ENCODE results near the gene LDB3.

LDB3 gene

DNA sequence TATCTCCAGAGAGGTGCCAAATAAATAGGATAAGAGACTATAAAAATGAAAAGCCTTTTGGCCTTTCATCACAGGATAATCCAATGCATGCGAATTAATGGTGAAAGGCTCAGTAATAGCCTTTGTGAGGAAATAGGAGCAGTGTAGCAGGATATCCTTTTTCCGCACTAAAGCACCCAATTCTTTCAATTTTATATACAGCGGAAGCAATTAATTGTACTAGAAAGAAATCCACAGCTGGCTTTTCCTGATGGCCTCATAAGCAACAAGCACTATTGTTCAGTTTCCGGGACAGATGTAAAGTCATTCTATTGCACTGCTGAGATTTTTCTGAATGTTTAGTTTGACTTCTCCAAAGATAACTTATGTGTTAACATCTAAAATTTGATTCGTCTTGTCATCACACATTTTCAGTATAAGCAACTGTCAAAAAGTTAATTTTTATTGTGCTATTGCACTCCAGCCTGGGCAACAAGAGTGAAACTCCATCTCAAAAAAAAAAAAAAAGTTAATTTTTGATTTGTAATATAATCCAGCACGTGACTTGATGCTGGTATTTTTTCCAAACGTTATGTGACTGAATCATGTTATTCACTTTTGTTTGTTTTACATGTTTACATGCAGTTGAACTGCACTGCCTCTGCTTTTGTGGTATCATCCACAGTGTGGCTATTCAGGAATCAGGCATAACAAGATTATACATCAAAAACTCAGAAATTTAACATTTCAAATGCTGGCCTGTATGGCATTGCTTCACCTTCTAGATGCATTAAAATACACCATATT lies 79.7 kb downstream of the LDB3 start:
- no peak overlapping the region for H3K27ac Mint-ChIP-seq
- peaks cover 25% of the 10 kb centered on the region for H3K27me3 Mint-ChIP-seq
- intact Hi-C loops (cut with micrococcal nuclease): no loop called here
- H3K4me3 Mint-ChIP-seq: no peak overlapping the region
- no peaks in the 10 kb centered on the region for H3K9me3 Mint-ChIP-seq
- peaks cover 7% of the 10 kb centered on the region for H3K4me1 Mint-ChIP-seq (ENCODE audit: low read depth)
- H3K36me3 Mint-ChIP-seq (ENCODE audit: low read depth): no peaks in the 10 kb centered on the region

DNA sequence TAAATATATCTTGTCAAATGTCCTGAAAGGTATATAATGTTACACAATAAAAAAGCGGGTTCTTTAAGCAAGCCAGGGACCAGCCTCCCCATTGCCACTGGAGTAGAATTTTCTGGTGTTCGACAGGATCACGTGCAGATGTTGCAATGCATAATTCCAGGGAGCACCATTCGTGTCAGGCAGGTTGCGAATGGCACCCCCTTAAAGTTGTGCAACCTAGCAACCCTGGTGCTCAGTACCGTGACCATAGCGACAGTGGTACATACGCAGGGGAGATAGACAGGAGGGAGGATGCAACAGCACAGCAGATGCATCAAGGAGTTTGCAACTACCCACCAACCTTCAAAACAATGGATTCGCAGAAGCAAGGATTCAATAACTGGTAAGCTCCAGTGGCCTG lies 81.5 kb downstream of the LDB3 start:
- no peaks in the 10 kb centered on the region for H3K4me1 Mint-ChIP-seq (ENCODE audit: low read depth)
- H3K27me3 Mint-ChIP-seq: peaks cover 39% of the 10 kb centered on the region
- H3K27ac Mint-ChIP-seq: no peak overlapping the region
- intact Hi-C loops (cut with micrococcal nuclease): no loop called here
- H3K9me3 Mint-ChIP-seq: no peaks in the 10 kb centered on the region
- H3K36me3 Mint-ChIP-seq (ENCODE audit: low read depth): no peaks in the 10 kb centered on the region
- H3K4me3 Mint-ChIP-seq: no peak overlapping the region

DNA sequence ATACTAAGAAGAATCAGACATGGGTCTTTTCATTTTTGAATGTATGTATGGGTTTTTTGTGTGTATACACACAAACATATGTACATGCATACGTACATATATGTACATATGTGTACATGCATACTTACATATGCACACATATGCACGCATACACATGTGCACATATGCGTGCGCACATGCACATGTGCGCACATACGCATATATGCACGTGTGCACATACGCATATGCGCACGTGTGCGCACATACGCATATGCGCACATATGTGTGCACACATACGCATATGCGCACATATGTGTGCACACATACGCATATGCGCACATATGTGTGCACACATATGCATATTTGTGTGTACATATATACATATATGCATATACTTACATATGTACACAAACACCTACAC lies 83.2 kb downstream of the LDB3 start:
- Mint-ChIP-seq H3K36me3 (ENCODE audit: low read depth) (no peaks in the 10 kb centered on the region), H3K27ac (no peak overlapping the region), H3K4me1 (ENCODE audit: low read depth) (peaks cover 6% of the 10 kb centered on the region), H3K9me3 (no peaks in the 10 kb centered on the region), H3K4me3 (no peak overlapping the region), H3K27me3 (peaks cover 50% of the 10 kb centered on the region)
- intact Hi-C loops (cut with micrococcal nuclease): no loop called here

DNA sequence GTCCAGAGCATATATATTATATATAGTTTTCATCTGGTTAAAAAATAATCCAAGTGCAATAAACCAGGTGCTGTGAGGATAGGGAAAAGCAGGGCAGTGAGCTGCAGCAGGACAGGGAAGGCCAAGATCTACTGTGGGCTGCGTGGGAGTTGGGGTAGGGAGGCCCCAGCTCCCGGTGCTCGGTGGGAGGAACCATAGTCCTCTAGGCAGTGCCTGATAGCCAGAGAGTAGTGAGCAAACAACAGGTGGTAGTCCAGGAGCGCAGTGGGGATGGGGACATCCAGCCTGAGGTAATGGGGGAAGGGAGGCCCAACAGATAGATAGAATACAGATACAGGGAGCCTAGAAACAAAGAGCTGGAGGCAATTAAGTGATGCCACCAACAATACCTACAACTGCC lies 84.0 kb downstream of the LDB3 start:
- Mint-ChIP-seq H3K4me3 (no peak overlapping the region), H3K36me3 (ENCODE audit: low read depth) (no peaks in the 10 kb centered on the region), H3K27ac (no peak overlapping the region), H3K9me3 (no peaks in the 10 kb centered on the region), H3K4me1 (ENCODE audit: low read depth) (peaks cover 6% of the 10 kb centered on the region), H3K27me3 (peaks cover 48% of the 10 kb centered on the region)
- intact Hi-C loops (cut with micrococcal nuclease): no loop called here

DNA sequence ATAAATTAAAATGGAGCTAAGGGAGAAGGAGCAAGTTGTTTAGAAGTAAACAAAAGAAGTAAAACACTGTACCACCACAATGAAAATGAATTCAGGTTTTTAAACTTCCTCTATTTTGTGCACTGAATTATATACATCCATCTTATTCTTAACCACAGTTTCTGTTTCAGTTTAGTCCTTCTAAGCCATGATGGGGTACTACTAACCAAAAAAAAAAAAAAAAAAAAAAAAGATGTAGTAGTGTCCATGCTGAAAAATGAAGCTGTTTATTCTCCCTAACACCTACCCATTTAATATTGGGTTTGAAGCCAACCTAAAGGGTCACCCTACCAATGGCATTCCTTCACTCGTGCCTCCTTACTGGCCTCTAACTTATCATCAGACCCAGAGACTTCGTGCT lies 84.7 kb downstream of the LDB3 start:
- Mint-ChIP-seq H3K36me3 (ENCODE audit: low read depth) (no peaks in the 10 kb centered on the region), H3K9me3 (no peaks in the 10 kb centered on the region), H3K27me3 (peaks cover 53% of the 10 kb centered on the region), H3K4me3 (no peak overlapping the region), H3K27ac (no peak overlapping the region), H3K4me1 (ENCODE audit: low read depth) (peaks cover 6% of the 10 kb centered on the region)
- intact Hi-C loops (cut with micrococcal nuclease): no loop called here

DNA sequence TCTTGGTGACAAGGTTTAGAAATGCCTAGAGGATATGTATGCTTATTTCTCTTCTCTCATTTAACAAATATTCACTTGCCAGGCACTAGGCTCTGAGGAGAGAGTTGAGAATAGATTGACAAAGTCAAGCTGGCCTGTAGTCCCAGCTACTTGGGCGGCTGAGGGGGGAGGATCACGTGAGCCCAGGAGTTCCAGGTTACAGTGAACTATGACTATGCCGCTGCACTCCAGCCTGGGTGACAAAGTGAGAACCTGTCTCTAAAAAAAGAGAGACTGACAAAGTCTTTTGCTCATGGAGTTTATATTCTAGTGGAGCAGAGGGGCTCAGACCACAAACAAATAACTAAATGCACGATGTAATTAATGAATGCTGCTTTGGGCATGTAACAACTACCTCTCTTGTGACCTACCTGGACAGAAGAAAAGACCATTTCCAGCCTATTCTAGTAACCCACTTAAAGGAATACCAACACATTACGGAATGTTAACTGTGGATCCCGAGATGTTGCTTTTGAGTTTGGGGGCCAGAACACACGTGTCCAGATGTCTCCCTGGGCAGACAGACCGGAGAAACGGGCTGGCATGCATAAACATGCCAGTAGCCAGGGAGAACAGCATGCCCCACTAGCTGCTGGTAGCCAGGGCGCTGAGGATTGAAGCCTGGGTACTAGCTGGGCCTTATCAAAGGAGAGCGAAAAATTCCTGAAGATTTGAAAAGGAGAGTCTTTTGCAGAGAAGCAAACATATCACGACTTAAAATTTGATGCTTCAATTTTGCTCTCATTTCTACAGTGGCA lies 85.5 kb downstream of the LDB3 start:
- H3K4me3 Mint-ChIP-seq: no peak overlapping the region
- H3K36me3 Mint-ChIP-seq (ENCODE audit: low read depth): no peaks in the 10 kb centered on the region
- peaks cover 60% of the 10 kb centered on the region for H3K27me3 Mint-ChIP-seq
- H3K27ac Mint-ChIP-seq: no peak overlapping the region
- H3K9me3 Mint-ChIP-seq: no peaks in the 10 kb centered on the region
- H3K4me1 Mint-ChIP-seq (ENCODE audit: low read depth): peaks cover 14% of the 10 kb centered on the region
- intact Hi-C loops (cut with micrococcal nuclease): no loop called here

DNA sequence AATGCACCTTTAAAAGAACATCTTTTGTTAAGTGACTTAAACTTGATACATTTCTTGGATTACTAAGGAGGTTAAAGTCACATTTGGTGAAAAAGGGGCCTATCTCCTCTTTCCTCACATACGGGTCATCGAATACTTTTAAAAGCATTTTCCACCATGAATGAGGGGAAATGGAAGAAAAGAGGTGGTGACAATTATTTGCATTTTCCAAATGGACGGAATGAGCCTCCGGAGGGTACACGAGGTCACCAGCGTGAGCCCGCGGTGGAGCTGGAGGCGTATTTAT lies 87.1 kb downstream of the LDB3 start:
- no peaks in the 10 kb centered on the region for H3K9me3 Mint-ChIP-seq
- peaks cover 68% of the 10 kb centered on the region for H3K27me3 Mint-ChIP-seq
- H3K27ac Mint-ChIP-seq: peak overlapping the region; percentile 37
- H3K4me1 Mint-ChIP-seq (ENCODE audit: low read depth): peaks cover 23% of the 10 kb centered on the region
- H3K36me3 Mint-ChIP-seq (ENCODE audit: low read depth): no peaks in the 10 kb centered on the region
- H3K4me3 Mint-ChIP-seq: peak overlapping the region; percentile 69
- intact Hi-C loops (cut with micrococcal nuclease): no loop called here

DNA sequence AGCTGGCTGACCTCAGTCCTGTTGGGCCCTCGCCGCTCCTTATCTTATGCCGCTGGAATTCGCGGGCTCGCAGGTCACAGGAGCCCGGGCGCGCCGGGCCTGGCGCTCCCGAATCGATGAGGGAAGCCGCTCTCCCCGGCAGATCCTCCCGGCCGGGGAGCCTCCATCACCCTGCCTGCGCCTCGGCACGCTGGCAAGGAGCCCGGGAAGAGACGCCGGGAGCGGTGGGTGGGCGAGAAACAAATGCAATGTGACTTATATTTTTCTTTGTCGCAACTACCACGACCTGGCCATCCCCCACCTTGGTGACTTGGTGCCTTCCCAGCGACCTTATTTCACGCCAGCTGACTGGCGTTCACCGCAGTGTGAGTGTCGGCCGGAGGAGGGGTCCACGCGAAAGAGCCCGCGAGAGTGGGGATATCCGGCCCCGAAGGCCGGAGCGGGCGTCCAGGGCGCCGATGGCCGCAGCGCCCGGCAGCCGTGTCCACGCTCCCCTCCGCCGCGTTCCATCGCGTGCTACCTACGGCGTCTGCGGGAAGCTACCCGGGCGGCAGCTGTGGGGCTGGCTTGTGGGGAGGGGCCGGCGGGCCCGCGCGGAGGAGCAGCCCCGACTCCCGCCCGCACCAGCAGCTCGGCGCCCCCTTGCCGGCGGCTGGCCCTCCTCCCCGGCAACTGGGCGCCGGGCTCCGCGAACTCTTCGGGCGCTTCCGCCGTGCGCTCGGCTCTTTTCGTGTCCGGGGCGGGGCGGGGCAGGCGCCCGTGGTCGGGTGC lies 87.6 kb downstream of the LDB3 start:
- H3K36me3 Mint-ChIP-seq (ENCODE audit: low read depth): no peaks in the 10 kb centered on the region
- intact Hi-C loops (cut with micrococcal nuclease): loop anchor here (2.0 kb wide), 1 partner anchor 45 kb away; no protein-coding TSS in a partner anchor
- H3K4me1 Mint-ChIP-seq (ENCODE audit: low read depth): peaks cover 23% of the 10 kb centered on the region
- peaks cover 71% of the 10 kb centered on the region for H3K27me3 Mint-ChIP-seq
- H3K9me3 Mint-ChIP-seq: no peaks in the 10 kb centered on the region
- H3K4me3 Mint-ChIP-seq: peak overlapping the region; percentile 69
- H3K27ac Mint-ChIP-seq: peak overlapping the region; percentile 37

DNA sequence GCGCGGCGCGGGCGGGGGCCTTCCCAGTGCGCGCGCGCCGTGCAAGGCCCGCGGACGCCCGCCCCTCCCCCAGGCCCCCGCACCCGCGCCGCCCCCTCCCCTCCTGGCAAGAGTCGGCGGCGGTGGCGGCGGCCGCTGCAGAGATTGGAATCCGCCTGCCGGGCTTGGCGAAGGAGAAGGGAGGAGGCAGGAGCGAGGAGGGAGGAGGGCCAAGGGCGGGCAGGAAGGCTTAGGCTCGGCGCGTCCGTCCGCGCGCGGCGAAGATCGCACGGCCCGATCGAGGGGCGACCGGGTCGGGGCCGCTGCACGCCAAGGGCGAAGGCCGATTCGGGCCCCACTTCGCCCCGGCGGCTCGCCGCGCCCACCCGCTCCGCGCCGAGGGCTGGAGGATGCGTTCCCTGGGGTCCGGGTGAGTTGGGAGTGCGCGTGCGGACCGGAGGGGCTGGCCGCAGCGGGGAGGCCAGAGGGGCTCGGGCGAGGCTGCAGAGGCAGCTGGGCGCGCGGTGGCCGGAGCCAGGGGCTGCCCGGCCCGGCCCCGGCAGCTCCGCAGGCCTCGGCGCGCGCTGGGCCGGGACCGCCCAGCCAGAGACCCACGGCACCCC lies 88.3 kb downstream of the LDB3 start, which contains the start of gene BMPR1A:
Gene BMPR1A (plus strand): TSS at position 109 of the 602 bp plus-strand sequence. CDS start 119,400 bp downstream, outside the sequence.
- no peaks in the 10 kb centered on the region for H3K36me3 Mint-ChIP-seq (ENCODE audit: low read depth)
- H3K4me3 Mint-ChIP-seq: peak within 1 kb of the TSS; percentile 69
- H3K9me3 Mint-ChIP-seq: no peaks in the 10 kb centered on the region
- H3K27ac Mint-ChIP-seq: peak within 1 kb of the TSS; percentile 37
- intact Hi-C loops (cut with micrococcal nuclease): loop anchor here (2.0 kb wide), 1 partner anchor 46 kb away; no protein-coding TSS in a partner anchor
- H3K27me3 Mint-ChIP-seq: peaks cover 78% of the 10 kb centered on the region
- H3K4me1 Mint-ChIP-seq (ENCODE audit: low read depth): peaks cover 23% of the 10 kb centered on the region

DNA sequence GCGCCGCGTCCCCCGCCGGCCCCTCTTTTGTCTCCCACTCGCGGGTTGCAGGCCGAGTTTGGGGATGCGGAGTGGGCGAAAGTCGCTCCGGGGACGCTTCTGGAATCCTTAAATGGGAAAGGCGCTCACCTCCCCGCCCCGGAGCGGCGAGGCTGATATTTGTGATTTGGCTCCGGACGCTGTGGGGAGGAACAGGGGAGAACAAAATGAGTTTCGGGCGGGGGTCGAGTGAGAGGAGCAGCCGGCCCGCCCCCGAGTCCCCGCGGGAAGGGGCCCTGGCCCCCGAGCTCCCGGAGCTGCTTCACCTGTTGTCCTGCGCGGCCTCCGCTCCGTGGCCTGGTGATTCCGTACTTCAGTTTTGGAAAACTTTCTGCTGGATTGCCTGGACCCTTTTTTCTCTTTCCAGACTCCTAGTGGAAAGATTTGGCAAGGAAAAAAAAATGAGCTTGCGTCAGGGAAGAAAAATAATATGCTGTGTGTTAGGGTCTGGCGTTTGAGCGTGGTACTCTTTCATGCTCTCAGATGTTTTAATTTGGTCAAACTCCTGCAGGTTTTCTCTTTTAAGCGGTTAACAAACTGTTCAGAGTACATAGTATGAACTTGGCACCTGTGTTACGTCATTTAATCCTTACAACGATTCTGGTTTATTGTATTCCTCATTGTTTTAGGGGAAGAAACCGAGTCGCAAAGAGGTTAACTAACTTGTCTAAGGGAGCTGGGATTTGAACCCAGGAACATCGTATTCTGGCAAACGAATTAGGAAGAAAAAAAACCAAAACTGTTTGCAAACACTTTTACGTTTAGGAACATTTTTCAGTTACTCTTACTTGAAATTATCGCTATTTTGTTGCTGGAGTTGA lies 89.0 kb downstream of the LDB3 start:
- Mint-ChIP-seq H3K36me3 (ENCODE audit: low read depth) (no peaks in the 10 kb centered on the region), H3K27me3 (peaks cover 79% of the 10 kb centered on the region), H3K27ac (no peak overlapping the region), H3K9me3 (no peaks in the 10 kb centered on the region), H3K4me1 (ENCODE audit: low read depth) (peaks cover 23% of the 10 kb centered on the region), H3K4me3 (peak overlapping the region; percentile 69)
- intact Hi-C loops (cut with micrococcal nuclease): loop anchor here (2.0 kb wide), 1 partner anchor 47 kb away; no protein-coding TSS in a partner anchor

DNA sequence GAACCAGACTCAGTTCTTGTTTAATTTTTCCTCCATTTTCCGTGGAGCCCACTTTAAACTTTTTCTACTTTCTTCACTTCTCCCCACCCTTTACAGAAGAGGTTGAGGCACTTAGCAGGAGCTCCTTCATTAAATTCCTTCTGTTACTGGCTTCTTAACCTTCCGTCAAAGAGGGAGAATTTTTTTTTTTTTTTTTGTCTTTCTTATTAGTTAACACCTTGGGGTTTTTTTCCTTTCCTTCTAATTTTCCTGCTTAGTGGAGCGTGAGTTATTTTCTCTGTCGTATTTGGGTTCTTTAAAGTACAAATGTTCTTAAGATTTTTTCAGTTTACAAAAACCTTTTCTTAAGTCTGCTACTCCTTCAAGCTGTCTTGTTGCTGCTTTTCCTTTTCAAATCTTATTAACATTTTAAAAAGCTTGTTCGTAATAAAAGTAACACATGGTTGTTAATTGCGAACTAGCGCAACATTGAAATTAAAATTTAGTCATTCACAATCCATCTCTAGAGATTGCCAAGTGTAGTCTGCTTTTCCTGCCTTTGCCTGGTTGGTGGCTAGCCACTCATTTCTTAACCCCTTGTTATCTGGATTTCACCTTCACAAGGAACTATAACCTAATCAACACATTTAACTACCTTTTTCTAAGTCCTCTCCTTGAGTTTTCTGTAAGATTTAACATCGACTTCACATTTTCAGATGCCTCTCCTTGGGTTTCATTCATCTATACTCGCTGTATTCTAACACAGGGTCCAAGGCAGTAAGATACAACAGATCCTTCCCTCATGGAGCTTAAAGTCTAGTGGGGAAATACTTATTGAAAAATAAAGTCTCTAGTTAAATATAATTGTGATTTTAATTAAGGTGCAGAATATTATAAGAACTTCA lies 90.1 kb downstream of the LDB3 start:
- intact Hi-C loops (cut with micrococcal nuclease): no loop called here
- H3K4me1 Mint-ChIP-seq (ENCODE audit: low read depth): peaks cover 23% of the 10 kb centered on the region
- H3K9me3 Mint-ChIP-seq: no peaks in the 10 kb centered on the region
- peaks cover 80% of the 10 kb centered on the region for H3K27me3 Mint-ChIP-seq
- H3K4me3 Mint-ChIP-seq: no peak overlapping the region
- no peak overlapping the region for H3K27ac Mint-ChIP-seq
- no peaks in the 10 kb centered on the region for H3K36me3 Mint-ChIP-seq (ENCODE audit: low read depth)

DNA sequence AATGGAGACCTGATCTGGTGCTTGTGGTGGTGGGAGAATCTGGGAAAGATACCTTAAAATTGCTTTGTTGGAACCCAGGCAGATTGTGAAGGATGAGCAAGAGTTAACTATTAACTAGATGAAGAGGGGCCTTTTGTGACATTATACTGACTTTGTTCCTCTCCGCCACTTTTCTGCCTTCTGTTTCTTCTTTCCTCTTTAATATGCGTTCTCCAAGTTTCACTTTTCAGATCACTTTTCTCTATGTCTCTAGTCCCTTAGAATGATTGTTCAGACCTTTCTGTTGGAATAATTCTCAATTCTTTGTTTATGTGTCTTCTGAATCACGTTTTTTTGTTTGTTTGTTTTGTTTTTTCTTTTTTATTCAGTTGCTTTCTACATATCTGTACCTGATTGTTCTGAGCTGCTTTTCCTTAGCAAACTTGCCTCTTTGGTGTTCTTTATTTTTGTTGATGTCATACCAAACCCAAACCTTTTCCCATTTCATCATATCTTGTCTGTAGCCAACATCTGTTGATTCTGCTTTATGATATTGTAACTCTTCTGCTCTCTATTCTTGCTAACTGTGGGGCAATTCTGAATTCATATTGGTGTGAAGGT lies 90.9 kb downstream of the LDB3 start:
- intact Hi-C loops (cut with micrococcal nuclease): no loop called here
- Mint-ChIP-seq H3K9me3 (no peaks in the 10 kb centered on the region), H3K4me3 (no peak overlapping the region), H3K27me3 (peaks cover 73% of the 10 kb centered on the region), H3K27ac (no peak overlapping the region), H3K36me3 (ENCODE audit: low read depth) (no peaks in the 10 kb centered on the region), H3K4me1 (ENCODE audit: low read depth) (peaks cover 23% of the 10 kb centered on the region)
